Testis (tissue), 2 donors: ENCODE results near the gene EIF4A3.

ENCODE experiments used
- POLR2A ChIP-seq: fragments of 450-650 bp; IDR thresholded peaks from one replicate; pipeline ENCODE4 v1.6.1; 2017; ENCODE audit warnings: antibody characterized with exemption, mild to moderate bottlenecking, moderate library complexity
- TF ChIP-seq, protein P1 (sequence below), 3 experiments: fragments of 450-650 bp in 2 of 3; fragments of 200-600 bp in 1 of 3; sonication (generic) in 1 of 3; IDR thresholded peaks; one replicate each; pipeline ENCODE4 v1.5.1; 2016 to 2019; ENCODE audit warnings: antibody characterized with exemption in 3 of 3, mild to moderate bottlenecking in 2 of 3, moderate library complexity in 1 of 3

GRCh38 chr17:80133626-80133970 is 13.3 kb downstream of the EIF4A3 start:
- TF ChIP-seq, protein P1, sequence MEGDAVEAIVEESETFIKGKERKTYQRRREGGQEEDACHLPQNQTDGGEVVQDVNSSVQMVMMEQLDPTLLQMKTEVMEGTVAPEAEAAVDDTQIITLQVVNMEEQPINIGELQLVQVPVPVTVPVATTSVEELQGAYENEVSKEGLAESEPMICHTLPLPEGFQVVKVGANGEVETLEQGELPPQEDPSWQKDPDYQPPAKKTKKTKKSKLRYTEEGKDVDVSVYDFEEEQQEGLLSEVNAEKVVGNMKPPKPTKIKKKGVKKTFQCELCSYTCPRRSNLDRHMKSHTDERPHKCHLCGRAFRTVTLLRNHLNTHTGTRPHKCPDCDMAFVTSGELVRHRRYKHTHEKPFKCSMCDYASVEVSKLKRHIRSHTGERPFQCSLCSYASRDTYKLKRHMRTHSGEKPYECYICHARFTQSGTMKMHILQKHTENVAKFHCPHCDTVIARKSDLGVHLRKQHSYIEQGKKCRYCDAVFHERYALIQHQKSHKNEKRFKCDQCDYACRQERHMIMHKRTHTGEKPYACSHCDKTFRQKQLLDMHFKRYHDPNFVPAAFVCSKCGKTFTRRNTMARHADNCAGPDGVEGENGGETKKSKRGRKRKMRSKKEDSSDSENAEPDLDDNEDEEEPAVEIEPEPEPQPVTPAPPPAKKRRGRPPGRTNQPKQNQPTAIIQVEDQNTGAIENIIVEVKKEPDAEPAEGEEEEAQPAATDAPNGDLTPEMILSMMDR (IDR thresholded peaks at IDR 0.05): no peak
- TF ChIP-seq POLR2A: no peak
